B cell (primary cell): Measurements from ENCODE around the gene POMP. TPM values are rescaled to one million over a fixed set of nuclear protein-coding genes. Genes with fewer than 3 reads are reported as not detected.

Experiments
- ATAC-seq: fragments of 200-7000 bp; cut with Tn5 transposase; one replicate; pipeline ENCODE4 v1.10.0; 2021; ENCODE audit warnings: low read depth, mild to moderate bottlenecking, moderate number of reproducible peaks, moderate library complexity
- CTCF ChIA-PET: fragments of 350-600 bp; sonication (Branson Sonifier 250); formaldehyde crosslinking; loops from one replicate; lab custom pipeline; 2021; ENCODE audit warnings: antibody characterized with exemption, inconsistent platforms; lab: Charles Lee
- POLR2A ChIA-PET: fragments of 350-600 bp; sonication (Branson Sonifier 250); formaldehyde crosslinking; loops from one replicate; lab custom pipeline; 2021; ENCODE audit warnings: antibody characterized with exemption; lab: Charles Lee
- DNase-seq: peaks from one replicate; pipeline ENCODE4 v3.0.0; 2013
- H2AFZ ChIP-seq: 2 replicates; pipeline ENCODE4 v1.6.1; 2012; ENCODE audit warnings: mild to moderate bottlenecking, low read depth, low read length; ENCODE audit not compliant: insufficient read depth, poor library complexity, severe bottlenecking
- H3K27ac ChIP-seq, 2 donors: 1 replicate in 1 of 2; 2 replicates in 1 of 2; pipeline ENCODE4 v1.5.1; 2012 to 2013; ENCODE audit warnings: low read length in 2 of 2, mild to moderate bottlenecking in 2 of 2, moderate library complexity in 1 of 2
- H3K27me3 ChIP-seq, 4 experiments: fragments of 200-600 bp in 1 of 4; sonication (generic) in 1 of 4; replicated peaks in 1 of 4; 1 replicate in 2 of 4; 2 replicates in 2 of 4; pipeline versions ENCODE4 v1.6.1 to v1.7.0; 2013 to 2016; ENCODE audit warnings: low read length in 3 of 4, mild to moderate bottlenecking in 2 of 4, mixed read lengths in 1 of 4, moderate library complexity in 1 of 4; ENCODE audit not compliant: insufficient read depth in 4 of 4, control insufficient read depth in 3 of 4; ENCODE audit errors: control extremely low read depth in 1 of 4
- H3K36me3 ChIP-seq, 2 experiments: replicated peaks in 1 of 2; 1 replicate in 1 of 2; 2 replicates in 1 of 2; pipeline versions ENCODE4 v1.6.1 to v1.7.1; 2013; ENCODE audit warnings: low read length in 1 of 2; ENCODE audit not compliant: insufficient read depth in 2 of 2, control insufficient read depth in 1 of 2; ENCODE audit errors: control extremely low read depth in 1 of 2, extremely low read depth in 1 of 2
- H3K4me1 ChIP-seq, 2 donors: fragments of 200-600 bp in 1 of 2; sonication (generic) in 1 of 2; 1 replicate in 1 of 2; 2 replicates in 1 of 2; pipeline versions ENCODE4 v1.5.1 to v1.6.1; 2013 to 2017; ENCODE audit warnings: low read length in 2 of 2; ENCODE audit not compliant: control insufficient read depth in 2 of 2, insufficient read depth in 2 of 2
- H3K4me2 ChIP-seq: replicated peaks from 2 replicates; pipeline ENCODE3; 2012; ENCODE audit warnings: mild to moderate bottlenecking, low read depth, low read length; ENCODE audit not compliant: poor library complexity, severe bottlenecking
- H3K4me3 ChIP-seq, 5 experiments: fragments of 200-600 bp in 1 of 5; sonication (generic) in 1 of 5; 1 replicate in 3 of 5; 2 replicates in 2 of 5; pipeline versions ENCODE4 v1.5.1 to v1.7.0; 2011 to 2016; ENCODE audit warnings: low read length in 4 of 5, mild to moderate bottlenecking in 4 of 5, low read depth in 2 of 5, control low read depth in 1 of 5, moderate library complexity in 1 of 5; ENCODE audit not compliant: insufficient read depth in 1 of 5; ENCODE audit errors: control extremely low read depth in 1 of 5, extremely low read depth in 1 of 5
- H3K79me2 ChIP-seq: fragments of 200-600 bp; sonication (generic); one replicate; pipeline ENCODE4 v1.6.0; 2016; ENCODE audit warnings: low read length; ENCODE audit not compliant: control insufficient read depth, insufficient read depth
- H3K9ac ChIP-seq: fragments of 200-600 bp; sonication (generic); 2 replicates; pipeline ENCODE4 v1.6.1; 2017; ENCODE audit warnings: mild to moderate bottlenecking, low read length, moderate library complexity
- H3K9me3 ChIP-seq, 3 donors: one replicate each; pipeline versions ENCODE4 v1.6.1 to v1.7.1; 2013; ENCODE audit warnings: low read length in 2 of 3; ENCODE audit not compliant: control insufficient read depth in 2 of 3, insufficient read depth in 1 of 3; ENCODE audit errors: control extremely low read depth in 1 of 3
- H4K20me1 ChIP-seq: 2 replicates; pipeline ENCODE4 v1.6.0; 2012; ENCODE audit warnings: mild to moderate bottlenecking, low read length; ENCODE audit not compliant: insufficient read depth, control insufficient read depth, poor library complexity, severe bottlenecking
- H3K27ac Mint-ChIP-seq: one replicate; pipeline ENCODE4 v1.8.0; 2021; ENCODE audit warnings: mixed read lengths
- H3K27me3 Mint-ChIP-seq: one replicate; pipeline ENCODE4 v1.8.0; 2021; ENCODE audit warnings: mixed read lengths
- H3K4me1 Mint-ChIP-seq: one replicate; pipeline ENCODE4 v1.8.0; 2021; ENCODE audit warnings: mixed read lengths
- H3K4me3 Mint-ChIP-seq: one replicate; pipeline ENCODE4 v1.8.0; 2021; ENCODE audit warnings: mixed read lengths
- H3K9me3 Mint-ChIP-seq: one replicate; pipeline ENCODE4 v1.8.0; 2022; ENCODE audit warnings: mixed read lengths; ENCODE audit not compliant: insufficient read depth
- CTCF ChIP-seq: fragments of 200-600 bp; IDR thresholded peaks from one replicate; pipeline ENCODE4 v1.8.0; 2022; ENCODE audit warnings: antibody characterized with exemption, mild to moderate bottlenecking
- EZH2 ChIP-seq: IDR thresholded peaks from 2 replicates; pipeline ENCODE4 v1.6.1; 2012; ENCODE audit warnings: borderline replicate concordance, low read depth, mild to moderate bottlenecking, moderate library complexity, low read length; ENCODE audit not compliant: insufficient read depth, poor library complexity, severe bottlenecking
- WGBS: methylation state at CpG from one replicate; pipeline ENCODE4 v1.1.5; 2013; ENCODE audit warnings: missing lambda C conversion rate; ENCODE audit not compliant: insufficient coverage; 5-methylcytosine and 5-hydroxymethylcytosine counted together
- intact Hi-C: fragments of 100-400 bp; cut with micrococcal nuclease; formaldehyde crosslinking; loops from one replicate; pipeline ENCODE4 v1.10.0; 2022
- polyA plus RNA-seq: library from polyadenylated mRNA; depleted of rRNA; stranded (reverse); fragments of >200 nt; gene quantifications from 2 replicates; pipeline ENCODE4 v1.2.3, GENCODE V29; 2012
- total RNA-seq, 2 donors: library from RNA; stranded (reverse); fragments of 120-200 nt in 1 of 2; gene quantifications; 1 replicate in 1 of 2; 2 replicates in 1 of 2; pipeline versions ENCODE4 v1.2.3 to v1.2.4, GENCODE V29; 2013 to 2022

Gene POMP
- total and polyA plus RNA-seq, 2 donors (not counting 1 experiment from before 2014, with no cell fraction given): 14.0 to 28.7 TPM

- ATAC-seq: no peak
- peaks cover 19 to 93% of the 10 kb centered on the region in 2 experiments for H3K36me3 ChIP-seq
- CTCF ChIA-PET: interaction anchor here (0.6 kb wide), 1 partner anchor 134 kb away, joined by 3 read pairs; no protein-coding TSS in a partner anchor
- no peaks in the 10 kb centered on the region for H3K27me3 Mint-ChIP-seq
- no peak overlapping the region for H3K4me3 ChIP-seq
- H3K4me1 ChIP-seq: peaks cover 10 to 17% of the 10 kb centered on the region in 2 donors
- no peaks in the 10 kb centered on the region for H3K9me3 ChIP-seq
- intact Hi-C loops: no loop called here
- no peaks in the 10 kb centered on the region for H3K9me3 Mint-ChIP-seq
- H3K27ac ChIP-seq: peak overlapping the region in 1 of 2 donors; percentile 50
- DNase-seq: no peak
- H3K4me2 ChIP-seq: no peak overlapping the region
- H3K27ac Mint-ChIP-seq: no peak overlapping the region
- H3K9ac ChIP-seq: no peak overlapping the region
- no peak overlapping the region for H3K4me3 Mint-ChIP-seq
- no peaks in the 10 kb centered on the region for H3K27me3 ChIP-seq
- POLR2A ChIA-PET: interaction anchor here (0.7 kb wide), 1 partner anchor 13 kb away, joined by 3 read pairs; the partner anchor contains the start of gene POMP
- TF ChIP-seq EZH2 (no peak), CTCF (no peak)
- peaks cover 5% of the 10 kb centered on the region for H4K20me1 ChIP-seq
- H3K4me1 Mint-ChIP-seq: peaks cover 20% of the 10 kb centered on the region
- H3K79me2 ChIP-seq: peaks cover 22% of the 10 kb centered on the region
- H2AFZ ChIP-seq: no peak overlapping the region
These were observed 12.3 kb downstream of the POMP start for GRCh38 chr13:28671126-28671792.

GRCh38 chr13:28678809-28679208 lies 19.9 kb downstream of the POMP start:
- Mint-ChIP-seq H3K27me3 (no peaks in the 10 kb centered on the region), H3K4me3 (no peak overlapping the region), H3K9me3 (no peaks in the 10 kb centered on the region), H3K27ac (no peak overlapping the region), H3K4me1 (no peaks in the 10 kb centered on the region)
- H3K36me3 ChIP-seq: peaks cover 14 to 52% of the 10 kb centered on the region in 2 experiments
- peaks cover 3% of the 10 kb centered on the region for H3K79me2 ChIP-seq
- intact Hi-C loops: no loop called here
- WGBS: no CpG with 5 or more reads among the region's 1 CpG
- no peak overlapping the region for H3K9ac ChIP-seq
- no peaks in the 10 kb centered on the region for H3K27me3 ChIP-seq
- H3K9me3 ChIP-seq: no peaks in the 10 kb centered on the region
- no peaks in the 10 kb centered on the region for H4K20me1 ChIP-seq
- ChIA-PET CTCF (interaction anchor here (1.8 to 2.7 kb wide), 2 partner anchors 118 to 354 kb away, joined by 5 to 10 read pairs; no protein-coding TSS in a partner anchor), POLR2A (no interaction called here)
- no peak for DNase-seq
- no peak overlapping the region for H3K4me2 ChIP-seq
- H3K4me3 ChIP-seq: no peak overlapping the region
- no peak overlapping the region for H2AFZ ChIP-seq
- no peaks in the 10 kb centered on the region for H3K4me1 ChIP-seq
- H3K27ac ChIP-seq: peak overlapping the region in 1 of 2 donors; percentile 9
- no peak for ATAC-seq
- TF ChIP-seq EZH2: no peak
